HepG2 (cell line): ENCODE measurements around the gene ELP2. TPM values are rescaled to one million over a fixed set of nuclear protein-coding genes. Genes with fewer than 3 reads are reported as not detected.

ENCODE experiments used
- ATAC-seq: fragments of 200-7000 bp; cut with Tn5 transposase; 3 replicates; pipeline ENCODE4 v1.9.1; 2020; ENCODE audit warnings: mild to moderate bottlenecking, moderate library complexity
- BruUV-seq: library from RNA; stranded (reverse); fragments of 400-500 nt; replicated peaks from 2 replicates; lab custom pipeline; 2021; lab: Mats Ljungman, UMichigan
- CTCF ChIA-PET: fragments of 300-600 bp; formaldehyde crosslinking; extraction: SDS; loops from one replicate; lab custom pipeline; 2021; ENCODE audit warnings: low total read pairs, inconsistent platforms, low intra/inter-chr PET ratio; lab: Yijun Ruan, JAX
- POLR2A ChIA-PET: fragments of 350-600 bp; sonication (Branson Sonifier 250); formaldehyde crosslinking; loops from one replicate; lab custom pipeline; 2020; ENCODE audit warnings: antibody characterized with exemption, inconsistent platforms; lab: Yijun Ruan, JAX
- DNase-seq: peaks from one replicate; pipeline ENCODE4 v3.0.0-alpha.2; 2015; ENCODE audit warnings: low spot score
- FAIRE-seq: peaks from 3 replicates; lab custom pipeline; 2011; peaks lifted over from hg19 to GRCh38; lab: Jason Lieb, UNC
- H2AFZ ChIP-seq: one replicate; pipeline ENCODE4 v1.6.1; 2011; ENCODE audit warnings: low read length, inconsistent platforms
- H3K27ac ChIP-seq: fragments of 300-600 bp; 3 replicates; pipeline ENCODE4 v1.8.0; 2011; ENCODE audit warnings: mixed run types, mild to moderate bottlenecking, mixed read lengths, low read length, inconsistent platforms; ENCODE audit not compliant: insufficient read depth; ENCODE audit errors: extremely low read length
- H3K27me3 ChIP-seq, 2 experiments: fragments of 200-600 bp in 1 of 2; 2 replicates in 1 of 2; 3 replicates in 1 of 2; pipeline versions ENCODE4 v1.6.0 to v1.8.0; 2011; ENCODE audit warnings: low read length in 2 of 2, mild to moderate bottlenecking in 2 of 2, moderate library complexity in 2 of 2, inconsistent platforms in 1 of 2; ENCODE audit not compliant: insufficient read depth in 2 of 2, control insufficient read depth in 1 of 2
- H3K36me3 ChIP-seq, 2 experiments: fragments of 200-600 bp in 1 of 2; replicated peaks in 1 of 2; 2 replicates in 1 of 2; 3 replicates in 1 of 2; pipeline versions ENCODE4 v1.5.1 to v1.8.0; 2011; ENCODE audit warnings: low read length in 2 of 2, inconsistent platforms in 1 of 2; ENCODE audit not compliant: insufficient read depth in 2 of 2, control insufficient read depth in 1 of 2
- H3K4me1 ChIP-seq: 2 replicates; pipeline ENCODE4 v1.5.1; 2012; ENCODE audit warnings: low read length, inconsistent platforms; ENCODE audit not compliant: insufficient read depth
- H3K4me2 ChIP-seq: 2 replicates; pipeline ENCODE4 v1.6.0; 2011; ENCODE audit warnings: low read depth, low read length, inconsistent platforms
- H3K4me3 ChIP-seq, 3 experiments: fragments of 200-600 bp in 1 of 3; sonication (generic), shearing (Covaris generic) in 1 of 3; replicated peaks in 1 of 3; 2 replicates each; pipeline ENCODE4 v1.5.1; 2011 to 2016; ENCODE audit warnings: low read length in 3 of 3, inconsistent platforms in 2 of 3, low read depth in 2 of 3, mild to moderate bottlenecking in 2 of 3, control low read depth in 1 of 3, mixed read lengths in 1 of 3; ENCODE audit not compliant: insufficient read depth in 1 of 3
- H3K79me2 ChIP-seq: one replicate; pipeline ENCODE4 v1.6.1; 2011; ENCODE audit warnings: low read length, inconsistent platforms; ENCODE audit not compliant: insufficient read depth
- H3K9ac ChIP-seq: 2 replicates; pipeline ENCODE4 v1.6.0; 2011; ENCODE audit warnings: mild to moderate bottlenecking, low read depth, low read length, inconsistent platforms; ENCODE audit not compliant: insufficient read depth
- H3K9me3 ChIP-seq: 2 replicates; pipeline ENCODE4 v1.5.1; 2012; ENCODE audit warnings: mild to moderate bottlenecking, low read length
- H4K20me1 ChIP-seq: 2 replicates; pipeline ENCODE4 v1.6.0; 2011; ENCODE audit warnings: inconsistent platforms, mild to moderate bottlenecking, low read length, moderate library complexity; ENCODE audit not compliant: insufficient read depth
- GATAD1 ChIP-seq: IDR thresholded peaks from 2 replicates; pipeline ENCODE4 v1.6.1; 2016; ENCODE audit warnings: missing genetic modification reagents, missing compliant biosample characterization
- NFYC ChIP-seq: IDR thresholded peaks from 2 replicates; pipeline ENCODE4 v1.6.1; 2016; ENCODE audit warnings: missing genetic modification reagents, missing compliant biosample characterization
- NR2C2 ChIP-seq: sonication (generic); formaldehyde crosslinking; IDR thresholded peaks from 2 replicates; pipeline ENCODE4 v1.4.0; 2020; ENCODE audit warnings: missing genetic modification reagents, mild to moderate bottlenecking, moderate library complexity, borderline replicate concordance
- SRY ChIP-seq: sonication (generic); formaldehyde crosslinking; IDR thresholded peaks from 2 replicates; pipeline ENCODE4 v1.8.0; 2022; ENCODE audit warnings: mild to moderate bottlenecking, missing genetic modification reagents
- ZBTB1 ChIP-seq: sonication (generic); formaldehyde crosslinking; IDR thresholded peaks from 2 replicates; pipeline ENCODE4 v1.4.0; 2020; ENCODE audit warnings: missing genetic modification reagents, borderline replicate concordance
- ZNF331 ChIP-seq: sonication (generic); formaldehyde crosslinking; IDR thresholded peaks from 2 replicates; pipeline ENCODE4 v1.4.0; 2020; ENCODE audit warnings: missing genetic modification reagents
- ZNF354B ChIP-seq: sonication (generic); formaldehyde crosslinking; IDR thresholded peaks from 2 replicates; pipeline ENCODE4 v1.8.0; 2022; ENCODE audit warnings: mild to moderate bottlenecking, missing genetic modification reagents
- ZNF367 ChIP-seq: sonication (generic); formaldehyde crosslinking; IDR thresholded peaks from 2 replicates; pipeline ENCODE4 v1.4.0; 2020; ENCODE audit warnings: missing genetic modification reagents, borderline replicate concordance
- WGBS: methylation state at CpG from one replicate; pipeline ENCODE4 v1.1.6; 2017; ENCODE audit warnings: low lambda C conversion rate; 5-methylcytosine and 5-hydroxymethylcytosine counted together
- in situ Hi-C: cut with HindIII; loops from 2 replicates; pipeline ENCODE4 v1.10.0; 2017; ENCODE audit warnings: low pct_unique_long_range_greater_than_20kb; ENCODE audit not compliant: extremely low pct_ligation_motif_present
- intact Hi-C: fragments of 100-400 bp; cut with micrococcal nuclease; formaldehyde crosslinking; loops from one replicate; pipeline ENCODE4 v1.10.0; 2022; ENCODE audit not compliant: unreplicated experiment
- polyA plus RNA-seq, 8 experiments: library from polyadenylated mRNA; depleted of rRNA in 3 of 8; stranded (reverse) in 7 of 8; unstranded in 1 of 8; fragments of >200 nt; fragmentation: Illumina TruSeq in 4 of 8; extraction: Trizol in 4 of 8; gene quantifications; 2 replicates each; pipeline versions ENCODE4 v1.2.1 to v1.2.3, GENCODE V29; 2011 to 2016; ENCODE audit warnings: low read depth in 4 of 8, missing spikeins in 1 of 8, mixed read lengths in 1 of 8; ENCODE audit not compliant: insufficient read depth in 1 of 8
- total RNA-seq, 5 experiments: library from RNA; depleted of rRNA; stranded (reverse); fragments of >200 nt; fragmentation: Illumina TruSeq; extraction: Trizol; gene quantifications; 2 replicates each; pipeline ENCODE4 v1.2.3, GENCODE V29; 2016; ENCODE audit warnings: low read depth in 1 of 5
- TF ChIP-seq, protein P1 (sequence below): sonication (generic); formaldehyde crosslinking; IDR thresholded peaks from 2 replicates; pipeline ENCODE4 v1.5.0; 2020; ENCODE audit warnings: missing genetic modification reagents, mild to moderate bottlenecking, borderline replicate concordance
- TF ChIP-seq, protein P2 (sequence below): conservative IDR thresholded peaks from 2 replicates; pipeline ENCODE4 v1.6.1; 2018; ENCODE audit warnings: missing genetic modification reagents

ELP2 gene
- total and polyA plus RNA-seq, 2 of the 13 experiments (the other 11 are each of a cell fraction or from before 2014, with no cell fraction given): 98.7 to 100 TPM

DNA sequence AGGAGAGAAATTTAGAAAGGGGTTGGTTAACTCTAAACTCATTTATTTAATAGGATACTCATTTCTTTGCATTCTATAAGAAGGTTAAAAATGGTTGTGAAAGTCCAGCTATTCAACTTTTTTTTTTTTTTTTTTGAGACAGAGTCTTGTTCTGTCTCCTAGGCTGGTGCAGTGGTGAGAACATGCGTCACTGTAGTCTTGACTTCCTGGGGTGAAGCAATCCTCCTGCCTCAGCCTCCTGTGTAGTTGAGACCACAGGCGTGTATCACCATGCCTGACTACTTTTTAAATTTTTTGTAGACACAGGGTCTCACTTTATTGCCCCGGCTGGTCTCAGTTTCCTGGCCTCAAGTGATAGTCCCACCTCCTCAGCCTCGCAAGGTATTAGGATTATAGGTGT lies 11.9 kb downstream of the ELP2 start:
- in situ Hi-C loops: no loop called here
- TF ChIP-seq, protein P1, sequence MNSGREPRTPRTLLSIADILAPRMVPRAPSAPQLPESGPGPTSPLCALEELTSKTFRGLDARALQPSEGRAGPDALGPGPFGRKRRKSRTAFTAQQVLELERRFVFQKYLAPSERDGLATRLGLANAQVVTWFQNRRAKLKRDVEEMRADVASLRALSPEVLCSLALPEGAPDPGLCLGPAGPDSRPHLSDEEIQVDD (CRISPR knock-in tag): no peak
- TF ChIP-seq ZBTB1 (CRISPR knock-in tag): no peak
- TF ChIP-seq ZNF331: no peak
- TF ChIP-seq, protein P2, sequence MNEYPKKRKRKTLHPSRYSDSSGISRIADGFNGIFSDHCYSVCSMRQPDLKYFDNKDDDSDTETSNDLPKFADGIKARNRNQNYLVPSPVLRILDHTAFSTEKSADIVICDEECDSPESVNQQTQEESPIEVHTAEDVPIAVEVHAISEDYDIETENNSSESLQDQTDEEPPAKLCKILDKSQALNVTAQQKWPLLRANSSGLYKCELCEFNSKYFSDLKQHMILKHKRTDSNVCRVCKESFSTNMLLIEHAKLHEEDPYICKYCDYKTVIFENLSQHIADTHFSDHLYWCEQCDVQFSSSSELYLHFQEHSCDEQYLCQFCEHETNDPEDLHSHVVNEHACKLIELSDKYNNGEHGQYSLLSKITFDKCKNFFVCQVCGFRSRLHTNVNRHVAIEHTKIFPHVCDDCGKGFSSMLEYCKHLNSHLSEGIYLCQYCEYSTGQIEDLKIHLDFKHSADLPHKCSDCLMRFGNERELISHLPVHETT (CRISPR knock-in tag): no peak
- no peak for TF ChIP-seq GATAD1 (CRISPR knock-in tag)
- TF ChIP-seq NR2C2 (CRISPR knock-in tag): no peak
- no peak for TF ChIP-seq ZNF367 (CRISPR knock-in tag)
- no peak for TF ChIP-seq ZNF354B (CRISPR knock-in tag)
- no peak for TF ChIP-seq NFYC (CRISPR knock-in tag)
- TF ChIP-seq SRY (CRISPR knock-in tag): no peak
- peaks cover 4% of the 10 kb centered on the region for H3K79me2 ChIP-seq
- no peak for ATAC-seq
- ChIA-PET POLR2A (no interaction called here), CTCF (no interaction called here)
- H3K4me3 ChIP-seq: no peak overlapping the region
- H3K27ac ChIP-seq: no peak overlapping the region
- H2AFZ ChIP-seq: no peak overlapping the region
- 98% methylated on average over 4 of the region's 4 CpGs for WGBS
- H3K4me2 ChIP-seq: no peak overlapping the region
- no peak for DNase-seq
- no peaks in the 10 kb centered on the region for H3K9me3 ChIP-seq
- no TSS peak for BruUV-seq
- H3K4me1 ChIP-seq: no peaks in the 10 kb centered on the region
- peaks cover 20 to 85% of the 10 kb centered on the region in 2 experiments for H3K36me3 ChIP-seq
- no peaks in the 10 kb centered on the region; a peak in 1 of 5 replicates for H3K27me3 ChIP-seq
- H3K9ac ChIP-seq: no peak overlapping the region
- FAIRE-seq: no peak
- intact Hi-C loops: no loop called here
- no peaks in the 10 kb centered on the region for H4K20me1 ChIP-seq
